ENCODE data around the gene AFAP1L2.

DNA sequence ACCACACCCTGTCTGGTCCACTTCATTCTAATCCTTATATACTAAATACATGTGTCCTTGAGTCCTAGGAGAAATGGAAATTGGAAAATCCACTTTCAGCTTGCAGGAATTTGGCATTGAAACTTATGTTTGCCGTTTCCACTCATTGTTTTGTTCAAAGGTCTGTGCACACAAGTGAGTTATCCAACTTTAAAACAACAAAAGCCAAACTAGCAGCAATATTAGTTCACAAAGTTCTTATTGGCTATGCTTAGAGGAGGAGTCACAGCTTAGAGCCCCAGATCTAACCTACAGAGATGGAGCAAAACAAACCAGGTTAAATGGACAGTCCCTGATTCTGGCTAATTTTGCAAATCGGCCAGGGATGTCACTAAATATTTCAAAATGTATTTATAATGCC is 44.6 kb upstream of the AFAP1L2 start:
- TF ChIP-seq, protein P1, sequence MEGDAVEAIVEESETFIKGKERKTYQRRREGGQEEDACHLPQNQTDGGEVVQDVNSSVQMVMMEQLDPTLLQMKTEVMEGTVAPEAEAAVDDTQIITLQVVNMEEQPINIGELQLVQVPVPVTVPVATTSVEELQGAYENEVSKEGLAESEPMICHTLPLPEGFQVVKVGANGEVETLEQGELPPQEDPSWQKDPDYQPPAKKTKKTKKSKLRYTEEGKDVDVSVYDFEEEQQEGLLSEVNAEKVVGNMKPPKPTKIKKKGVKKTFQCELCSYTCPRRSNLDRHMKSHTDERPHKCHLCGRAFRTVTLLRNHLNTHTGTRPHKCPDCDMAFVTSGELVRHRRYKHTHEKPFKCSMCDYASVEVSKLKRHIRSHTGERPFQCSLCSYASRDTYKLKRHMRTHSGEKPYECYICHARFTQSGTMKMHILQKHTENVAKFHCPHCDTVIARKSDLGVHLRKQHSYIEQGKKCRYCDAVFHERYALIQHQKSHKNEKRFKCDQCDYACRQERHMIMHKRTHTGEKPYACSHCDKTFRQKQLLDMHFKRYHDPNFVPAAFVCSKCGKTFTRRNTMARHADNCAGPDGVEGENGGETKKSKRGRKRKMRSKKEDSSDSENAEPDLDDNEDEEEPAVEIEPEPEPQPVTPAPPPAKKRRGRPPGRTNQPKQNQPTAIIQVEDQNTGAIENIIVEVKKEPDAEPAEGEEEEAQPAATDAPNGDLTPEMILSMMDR (conservative IDR thresholded peaks at IDR 0.05; ENCODE audit: low read depth, low read length): no peak
- no peak for TF ChIP-seq EZH2 (IDR thresholded peaks at IDR 0.05; ENCODE audit: borderline replicate concordance, low read depth, low read length, poor library complexity, severe bottlenecking)

Data from A673 (cell line).